Posterior vena cava (tissue), 2 donors: Measurements from ENCODE around the gene ATP6V1E1. TPM values are rescaled to one million over a fixed set of nuclear protein-coding genes. Genes with fewer than 3 reads are reported as not detected.
A peak's percentile ranks its signal among the peaks of the same experiment; 100 is the strongest.
"Not testable (repeated sequence)": the region's sequence is repeated elsewhere in the genome, so short reads cannot be mapped to it uniquely, and the experiment has no call there.

Source experiments
- DNase-seq: peaks from one replicate; pipeline ENCODE4 v3.0.0-alpha.2; 2020; ENCODE audit warnings: low spot score
- intact Hi-C, 2 donors: fragments of 100-400 bp; cut with DNase I; formaldehyde crosslinking; loops; one replicate each; pipeline versions ENCODE4 v1.14.1 to v1.14.2; 2022 to 2023
- total RNA-seq, 2 donors: library from RNA; stranded (reverse); fragmentation: NEBNext Ultra II Directional; extraction: Animal tissue kit (Norgen Biotek cat#: 25700); gene quantifications; one replicate each; pipeline ENCODE4 v1.2.1, GENCODE V29; 2021
- donor health status: DM: yes; HTN: yes; CAD: no.
- donor health status: DM: yes; HTN: yes; CAD: no.

ATP6V1E1 gene
- total RNA-seq, 2 donors from 2014 or later = 116 to 126 TPM

GRCh38 chr22:17589810-17590375 is 38.7 kb downstream of the ATP6V1E1 start:
- intact Hi-C loops = no loop called here
- DNase-seq = peak; percentile 58

DNA sequence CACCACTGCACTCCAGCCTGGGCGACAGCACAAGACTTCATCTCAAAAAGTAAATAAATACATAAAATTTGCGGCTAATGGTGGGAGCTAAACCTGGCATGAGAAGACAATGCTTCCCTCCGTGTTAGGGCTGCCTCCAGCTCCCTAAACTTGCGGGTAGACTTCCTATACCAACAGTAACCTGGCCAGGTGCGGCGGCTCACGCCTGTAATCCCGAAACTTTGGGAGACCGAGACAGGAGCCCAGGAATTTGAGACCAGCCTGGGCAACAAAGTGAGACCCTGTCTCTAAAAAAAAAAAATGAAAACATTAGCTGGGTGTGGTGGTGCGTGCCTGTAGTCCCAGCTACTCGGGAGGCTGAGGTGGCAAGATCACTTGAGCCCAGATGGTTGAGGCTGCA is 39.9 kb downstream of the ATP6V1E1 start:
- intact Hi-C loops = no loop called here
- DNase-seq = peak; percentile 44

DNA sequence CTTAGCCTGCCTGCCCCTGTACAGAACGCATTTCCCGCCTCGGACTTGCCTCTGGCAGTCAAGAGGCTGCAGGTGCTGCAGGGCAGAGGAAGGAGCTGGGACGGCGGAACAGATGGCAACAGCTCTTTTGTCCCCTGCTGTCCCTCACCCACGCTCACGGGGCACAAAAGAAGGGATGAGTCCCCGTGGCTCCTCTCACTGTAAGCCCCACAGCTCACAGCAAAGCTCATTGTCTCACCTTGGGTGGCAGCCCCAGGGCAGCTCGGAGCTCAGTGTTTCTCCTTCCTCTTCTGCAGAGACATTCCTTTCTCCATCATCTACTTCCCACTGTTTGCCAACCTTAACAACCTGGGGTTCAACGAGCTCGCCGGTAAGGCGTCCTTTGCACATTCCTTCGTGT is 40.9 kb downstream of the ATP6V1E1 start:
- peak; percentile 59 for DNase-seq
- intact Hi-C loops = no loop called here

GRCh38 chr22:17586831-17587440 is 41.6 kb downstream of the ATP6V1E1 start:
- DNase-seq = peak; percentile 53
- intact Hi-C loops = no loop called here

DNA sequence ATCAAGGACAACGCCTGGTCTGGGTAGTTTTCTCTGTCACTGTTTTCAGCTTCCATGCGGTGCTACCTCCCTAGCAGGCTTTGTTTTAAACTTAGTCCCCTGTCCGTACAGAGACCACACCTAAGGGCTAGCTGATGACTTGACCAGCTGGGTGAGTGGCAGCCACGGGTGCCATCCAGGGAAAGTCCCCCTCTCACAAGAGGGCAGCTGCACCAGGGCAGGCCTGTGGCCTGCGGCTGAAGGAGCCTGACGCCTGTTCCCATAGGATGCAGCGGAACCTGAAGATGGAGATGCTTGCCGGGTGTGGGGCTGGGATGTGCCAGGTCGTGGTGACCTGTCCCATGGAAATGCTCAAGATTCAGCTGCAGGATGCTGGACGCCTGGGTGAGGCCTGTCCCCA is 45.4 kb downstream of the ATP6V1E1 start:
- intact Hi-C loops = no loop called here
- peak; percentile 52 for DNase-seq

DNA sequence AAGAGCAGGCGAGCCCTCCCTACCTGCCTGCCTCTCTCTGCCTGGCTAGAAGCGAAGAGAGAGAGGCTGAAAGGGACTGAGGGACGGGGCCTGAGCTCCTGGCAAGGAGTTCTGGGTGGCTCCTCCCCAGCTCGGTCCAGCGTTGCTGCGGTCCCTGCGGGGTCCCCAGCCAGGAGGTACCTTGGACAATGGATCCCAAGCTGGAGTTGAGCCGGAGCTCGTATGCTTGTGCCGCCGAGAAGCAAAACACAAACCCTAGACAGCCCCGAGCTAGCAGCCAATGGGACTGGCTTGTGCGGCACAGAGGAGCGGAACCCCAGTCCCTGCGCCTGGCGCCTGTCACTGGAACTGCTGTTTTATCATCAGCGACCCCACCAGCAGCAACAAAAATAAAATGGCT is 46.9 kb downstream of the ATP6V1E1 start:
- intact Hi-C loops = no loop called here
- peak; percentile 52 for DNase-seq

GRCh38 chr22:17581056-17581455 is 47.5 kb downstream of the ATP6V1E1 start:
- peak; percentile 57 for DNase-seq
- intact Hi-C loops = no loop called here

GRCh38 chr22:17580441-17581031 is 48.0 kb downstream of the ATP6V1E1 start:
- DNase-seq = peak; percentile 69
- intact Hi-C loops = no loop called here

DNA sequence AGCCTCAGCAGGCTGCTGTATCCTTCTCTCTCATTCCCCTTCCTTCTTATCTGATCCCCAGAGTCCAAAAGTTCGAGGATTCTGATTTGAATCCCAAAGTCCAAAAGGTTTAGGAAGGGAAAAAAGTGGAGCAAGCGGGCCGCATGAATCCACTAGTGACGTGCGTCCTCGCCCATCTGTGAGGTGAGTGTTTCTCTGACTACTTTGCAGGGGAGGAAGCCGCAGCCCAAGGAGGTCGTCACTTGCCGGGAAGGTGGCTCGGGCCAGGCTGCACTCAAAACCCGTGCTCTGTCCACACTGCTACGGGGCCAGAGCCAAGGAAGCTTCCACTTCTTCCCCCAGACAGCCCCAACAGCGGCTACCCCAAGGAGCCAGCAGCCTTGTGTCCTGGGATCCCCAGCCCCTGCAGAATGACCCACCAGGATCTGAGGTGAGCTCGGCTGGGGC is 49.0 kb downstream of the ATP6V1E1 start:
- intact Hi-C loops = loop anchor here in 1 of 2 donors (10.0 kb wide), 1 partner anchor 145 kb away; no protein-coding TSS in a partner anchor
- DNase-seq = peak; percentile 67

GRCh38 chr22:17578136-17578754 is 50.3 kb downstream of the ATP6V1E1 start:
- intact Hi-C loops = loop anchor here in 1 of 2 donors (10.0 kb wide), 1 partner anchor 147 kb away; no protein-coding TSS in a partner anchor
- no peak for DNase-seq

DNA sequence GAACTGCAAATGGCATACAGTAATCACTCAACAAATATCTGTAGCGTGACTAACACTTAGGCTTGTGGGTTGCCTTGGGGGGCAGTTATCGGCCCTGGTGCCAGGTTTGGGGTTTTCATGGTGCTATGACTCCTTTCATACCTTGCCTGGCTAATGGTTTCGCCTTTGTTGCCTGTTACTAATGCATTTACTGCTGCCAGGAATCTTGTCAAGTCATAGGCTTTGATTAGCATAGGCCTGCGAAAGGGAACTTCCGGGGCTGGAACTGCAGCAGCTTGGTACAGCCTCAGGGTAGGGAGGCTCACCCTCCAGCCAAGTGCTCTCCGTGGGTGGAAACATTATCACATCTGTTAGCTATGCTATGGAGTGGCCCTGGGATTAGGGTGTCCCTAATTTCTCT is 52.1 kb downstream of the ATP6V1E1 start:
- peak; percentile 57 for DNase-seq
- intact Hi-C loops = loop anchor here in 1 of 2 donors (10.0 kb wide), 1 partner anchor 148 kb away; no protein-coding TSS in a partner anchor

DNA sequence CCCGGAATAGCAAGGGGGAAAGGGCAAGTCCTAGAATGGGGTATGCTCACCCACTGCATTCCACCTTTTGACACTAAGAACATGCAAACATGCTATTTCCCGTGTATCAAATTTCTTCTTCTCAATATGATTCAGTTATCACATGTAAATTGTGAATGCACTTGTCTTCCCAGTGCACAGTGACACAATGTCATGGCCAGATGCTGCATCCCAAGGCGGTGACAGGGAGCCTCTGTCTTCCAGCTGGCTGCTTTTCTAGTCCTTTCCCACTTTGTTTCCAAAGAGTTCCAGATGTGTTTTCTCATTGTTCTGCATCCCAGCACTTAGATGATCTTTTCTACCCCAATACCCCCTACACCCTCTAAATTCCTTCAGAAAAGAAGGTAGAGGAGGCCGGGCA is 52.9 kb downstream of the ATP6V1E1 start:
- intact Hi-C loops = loop anchor here in 1 of 2 donors (10.0 kb wide), 1 partner anchor 149 kb away; no protein-coding TSS in a partner anchor
- DNase-seq = peak; percentile 24

- intact Hi-C loops = loop anchor here in 1 of 2 donors (10.0 kb wide), 1 partner anchor 150 kb away; no protein-coding TSS in a partner anchor
- DNase-seq = no peak
Measured at GRCh38 chr22:17575151-17575550, 53.4 kb downstream of the ATP6V1E1 start.

DNA sequence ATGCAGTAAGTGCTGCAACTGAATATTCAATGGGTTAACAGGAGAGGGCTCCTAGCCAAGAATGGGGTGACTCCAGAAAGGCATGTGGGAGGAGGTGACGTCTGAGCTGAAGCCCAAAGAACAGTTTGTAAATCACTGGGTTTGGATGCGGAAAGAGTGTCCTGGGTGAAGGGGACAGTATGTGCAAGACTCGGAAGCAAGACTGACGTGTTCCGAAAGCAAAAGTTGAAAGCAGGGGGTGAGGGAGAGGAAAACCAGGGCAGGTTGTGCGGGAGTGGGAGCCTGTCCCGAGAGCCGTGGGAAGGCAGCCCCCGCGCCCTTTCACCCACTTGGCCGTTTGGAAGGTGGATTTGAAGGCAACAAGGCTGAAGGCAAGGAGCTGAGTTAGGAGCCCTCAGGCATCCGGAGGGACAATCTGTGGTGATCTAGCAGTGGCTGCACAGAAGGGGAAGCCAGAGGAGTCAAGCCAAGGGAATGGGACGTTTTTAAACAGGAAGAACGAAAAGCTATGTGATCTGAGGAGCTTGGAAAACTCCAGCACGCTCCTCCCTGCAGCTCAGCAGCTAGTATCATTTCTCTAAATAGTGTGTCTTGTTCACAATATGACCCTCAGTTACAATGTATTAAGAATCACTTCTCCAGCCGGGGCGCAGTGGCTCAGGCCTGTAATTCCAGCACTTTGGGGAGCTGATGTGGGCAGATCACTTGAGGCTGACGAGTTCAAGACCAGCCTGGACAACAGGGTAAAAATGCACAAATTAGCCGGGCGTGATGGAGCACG is 57.5 kb downstream of the ATP6V1E1 start:
- intact Hi-C loops = loop anchor here in 1 of 2 donors (10.0 kb wide), 1 partner anchor 154 kb away; no protein-coding TSS in a partner anchor
- peak; percentile 88 for DNase-seq

GRCh38 chr22:17569971-17570511 is 58.5 kb downstream of the ATP6V1E1 start:
- DNase-seq = no peak
- intact Hi-C loops = loop anchor here in 1 of 2 donors (10.0 kb wide), 1 partner anchor 155 kb away; no protein-coding TSS in a partner anchor

GRCh38 chr22:17566776-17567175 is 61.8 kb downstream of the ATP6V1E1 start:
- intact Hi-C loops = no loop called here
- DNase-seq = no peak

DNA sequence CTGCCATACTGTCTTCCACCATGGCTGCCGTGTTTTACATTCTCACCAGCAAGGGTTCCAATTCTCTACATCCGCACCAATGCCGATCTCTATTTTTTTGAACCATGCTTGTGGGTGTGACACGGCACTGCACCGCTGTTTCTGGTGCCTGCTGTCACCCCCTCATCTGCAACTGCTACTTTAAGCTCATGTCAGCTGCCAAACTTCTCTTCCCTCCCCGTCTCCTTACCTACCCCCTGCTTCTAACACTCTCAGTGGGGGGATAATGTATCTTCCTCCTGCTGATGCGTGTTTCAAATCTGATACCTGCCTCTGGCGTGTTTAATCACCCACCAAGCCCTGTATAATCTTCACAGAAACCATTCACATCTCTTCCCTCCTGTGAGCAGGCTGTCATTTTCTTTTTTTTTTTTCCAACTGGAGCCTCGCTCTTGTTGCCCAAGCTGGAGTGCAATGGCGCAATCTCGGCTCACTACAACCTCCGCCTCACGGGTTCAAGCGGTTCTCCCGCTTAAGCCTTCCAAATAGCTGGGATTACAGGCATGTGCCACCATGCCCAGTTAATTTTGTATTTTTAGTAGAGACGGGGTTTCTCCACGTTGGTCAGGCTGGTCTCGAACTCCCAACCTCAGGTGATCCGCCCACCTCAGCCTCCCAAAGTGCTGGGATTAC is 62.4 kb downstream of the ATP6V1E1 start:
- not testable (repeated sequence) for DNase-seq

GRCh38 chr22:17563936-17564391 is 64.6 kb downstream of the ATP6V1E1 start:
- no peak for DNase-seq
- intact Hi-C loops = no loop called here

More for the DNA sequence above, 62.4 kb downstream of the ATP6V1E1 start:
- intact Hi-C loops = not testable (repeated sequence)
